Smooth muscle cell (in vitro differentiated cells): ENCODE measurements around the gene F2RL1. TPM values are rescaled to one million over a fixed set of nuclear protein-coding genes. Genes with fewer than 3 reads are reported as not detected.

Experiments
- DNase-seq: peaks from one replicate; lab custom pipeline; 2025; ENCODE audit not compliant: unreplicated experiment; lab: John Stamatoyannopoulos, UW
- H2AFZ ChIP-seq: fragments of 200-600 bp; sonication (generic); 2 replicates; pipeline ENCODE4 v1.6.0; 2016; ENCODE audit warnings: antibody characterized with exemption, low read depth, mild to moderate bottlenecking
- H3F3A ChIP-seq: fragments of 200-600 bp; sonication (generic); 2 replicates; pipeline ENCODE4 v1.6.0; 2017; ENCODE audit warnings: antibody characterized with exemption, low read depth
- H3K27ac ChIP-seq: fragments of 200-600 bp; sonication (generic); 2 replicates; pipeline ENCODE4 v1.5.1; 2016; ENCODE audit warnings: low read depth, mild to moderate bottlenecking
- H3K27me3 ChIP-seq: fragments of 200-600 bp; sonication (generic); 2 replicates; pipeline ENCODE4 v1.6.1; 2016; ENCODE audit warnings: low read depth, mild to moderate bottlenecking
- H3K36me3 ChIP-seq: fragments of 200-600 bp; sonication (generic); 2 replicates; pipeline ENCODE4 v1.5.1; 2016; ENCODE audit warnings: low read depth
- H3K4me1 ChIP-seq: fragments of 200-600 bp; sonication (generic); 2 replicates; pipeline ENCODE4 v1.5.1; 2016; ENCODE audit warnings: low read depth
- H3K4me2 ChIP-seq: fragments of 200-600 bp; sonication (generic); 2 replicates; pipeline ENCODE4 v1.6.0; 2016; ENCODE audit warnings: mild to moderate bottlenecking
- H3K4me3 ChIP-seq: fragments of 200-600 bp; sonication (generic); 2 replicates; pipeline ENCODE4 v1.5.1; 2016; ENCODE audit warnings: mild to moderate bottlenecking
- H3K79me2 ChIP-seq: fragments of 200-600 bp; sonication (generic); 2 replicates; pipeline ENCODE4 v1.6.0; 2016; ENCODE audit warnings: low read depth, mild to moderate bottlenecking
- H3K9ac ChIP-seq: fragments of 200-600 bp; sonication (generic); 2 replicates; pipeline ENCODE4 v1.6.0; 2016; ENCODE audit warnings: low read depth
- H3K9me3 ChIP-seq: fragments of 200-600 bp; sonication (generic); replicated peaks from 2 replicates; pipeline ENCODE4 v1.5.1; 2016; ENCODE audit warnings: low read depth
- H4K20me1 ChIP-seq: fragments of 200-600 bp; sonication (generic); 2 replicates; pipeline ENCODE4 v1.6.0; 2016; ENCODE audit warnings: low read depth
- CTCF ChIP-seq: fragments of 200-600 bp; sonication (generic); IDR thresholded peaks from 2 replicates; pipeline ENCODE4 v1.5.1; 2017; ENCODE audit warnings: borderline replicate concordance, mild to moderate bottlenecking, antibody characterized with exemption; ENCODE audit not compliant: insufficient read depth, poor library complexity, severe bottlenecking
- WGBS: methylation state at CpG from one replicate; pipeline ENCODE4 v1.1.7; 2016; ENCODE audit warnings: low lambda C conversion rate; 5-methylcytosine and 5-hydroxymethylcytosine counted together
- polyA plus RNA-seq: library from polyadenylated mRNA; unstranded; fragments of >200 nt; fragmentation: Nextera tagmentation; extraction: Ambion mirVana; gene quantifications from 2 replicates; pipeline ENCODE4 v1.2.1, GENCODE V29; 2016
- total RNA-seq: library from RNA; depleted of rRNA; stranded (reverse); fragments of >200 nt; gene quantifications from 2 replicates; pipeline ENCODE4 v1.2.3, GENCODE V29; 2014

The F2RL1 gene
- total and polyA plus RNA-seq, 2 experiments from 2014 or later, result 42.6 to 88.3 TPM

DNA sequence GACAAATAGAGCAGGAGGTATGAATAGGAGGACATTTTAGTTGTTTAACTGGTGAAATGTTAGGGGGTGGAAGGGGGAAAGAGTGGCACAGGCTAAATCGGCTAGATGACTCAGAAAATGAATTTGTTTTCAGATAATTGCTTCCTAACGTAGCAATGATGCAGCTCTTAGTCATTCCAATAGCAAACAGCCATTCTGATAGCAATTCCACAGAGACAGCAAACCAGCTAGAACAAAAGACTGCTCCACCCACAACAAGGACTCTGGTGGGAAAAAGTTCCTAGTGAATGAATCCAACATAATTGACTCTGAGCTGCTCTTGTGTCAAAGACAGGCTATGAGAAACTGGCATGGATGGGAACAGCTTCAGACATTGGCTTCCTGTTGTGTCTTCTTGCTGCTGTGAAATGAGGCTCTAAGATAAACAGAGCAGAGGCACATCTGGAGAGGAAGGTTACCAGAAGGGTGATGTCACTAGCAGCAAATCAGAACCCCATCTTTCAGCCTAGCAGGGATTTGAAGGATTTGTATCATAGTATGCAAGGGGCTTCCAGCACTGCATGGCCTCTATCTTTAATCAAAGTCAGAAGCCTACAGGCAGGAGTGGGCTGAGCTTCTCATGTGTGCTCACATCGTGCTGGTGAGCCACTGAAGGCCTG, 28.1 kb upstream of the F2RL1 start:
- WGBS, result 3% methylated on average over 3 of the region's 3 CpGs
- Histone ChIP-seq H3F3A (peaks cover 26% of the 10 kb centered on the region), H3K36me3 (no peaks in the 10 kb centered on the region), H3K4me3 (no peak overlapping the region), H3K9ac (peak overlapping the region; percentile 82), H3K79me2 (no peaks in the 10 kb centered on the region), H4K20me1 (no peaks in the 10 kb centered on the region), H3K4me2 (peak overlapping the region; percentile 63), H3K27ac (peak overlapping the region; percentile 97), H3K4me1 (peaks cover 16% of the 10 kb centered on the region), H2AFZ (no peak overlapping the region), H3K27me3 (no peaks in the 10 kb centered on the region), H3K9me3 (no peaks in the 10 kb centered on the region)
- TF ChIP-seq CTCF, result no peak
- peak; percentile 9 for DNase-seq

DNA sequence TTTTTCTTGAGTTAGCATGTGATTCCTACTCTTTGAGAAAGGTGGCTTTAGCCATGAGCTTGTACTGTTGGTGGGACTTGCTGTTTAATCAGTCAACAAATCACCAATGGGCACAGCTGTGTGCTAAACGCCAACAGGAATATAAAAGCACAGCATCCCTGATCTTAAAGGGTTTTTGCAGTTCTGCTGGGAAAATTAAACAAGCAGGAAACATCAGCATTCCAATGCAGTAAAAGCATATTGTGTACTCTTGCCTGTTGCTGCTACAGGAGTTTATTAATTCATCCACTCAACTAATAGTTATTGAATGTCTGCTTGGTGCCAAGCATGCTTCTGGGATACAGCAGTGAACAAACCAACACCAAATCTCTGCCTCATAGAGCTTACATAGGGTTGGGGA, 27.4 kb upstream of the F2RL1 start:
- 38% methylated on average over 1 of the region's 1 CpG for WGBS
- no peaks in the 10 kb centered on the region for H3K27me3 ChIP-seq
- no peak overlapping the region for H2AFZ ChIP-seq
- no peaks in the 10 kb centered on the region for H3K9me3 ChIP-seq
- H4K20me1 ChIP-seq, result no peaks in the 10 kb centered on the region
- no peaks in the 10 kb centered on the region for H3K79me2 ChIP-seq
- H3K27ac ChIP-seq, result peak overlapping the region; percentile 97
- H3K4me3 ChIP-seq, result no peak overlapping the region
- H3K9ac ChIP-seq, result peak overlapping the region; percentile 82
- H3F3A ChIP-seq, result peaks cover 26% of the 10 kb centered on the region
- TF ChIP-seq CTCF, result no peak
- no peaks in the 10 kb centered on the region for H3K36me3 ChIP-seq
- DNase-seq, result no peak
- H3K4me2 ChIP-seq, result peak overlapping the region; percentile 46
- peaks cover 16% of the 10 kb centered on the region for H3K4me1 ChIP-seq

- Histone ChIP-seq H2AFZ (no peak overlapping the region), H3K36me3 (no peaks in the 10 kb centered on the region), H3K27me3 (no peaks in the 10 kb centered on the region), H3K27ac (peak overlapping the region; percentile 71), H3K9me3 (no peaks in the 10 kb centered on the region), H3F3A (peaks cover 21% of the 10 kb centered on the region), H3K9ac (no peak overlapping the region), H3K4me2 (no peak overlapping the region), H4K20me1 (no peaks in the 10 kb centered on the region), H3K4me3 (no peak overlapping the region), H3K79me2 (no peaks in the 10 kb centered on the region), H3K4me1 (peaks cover 16% of the 10 kb centered on the region)
- 68% methylated on average over 4 of the region's 4 CpGs for whole genome bisulfite sequencing
- no peak for TF ChIP-seq CTCF
- DNase-seq, result no peak
Observed at GRCh38 chr5:76794871-76795270, 24.0 kb upstream of the F2RL1 start.

GRCh38 chr5:76799588-76799987, 19.2 kb upstream of the F2RL1 start:
- H4K20me1 ChIP-seq, result no peaks in the 10 kb centered on the region
- no peaks in the 10 kb centered on the region for H3K36me3 ChIP-seq
- H3K4me3 ChIP-seq, result no peak overlapping the region
- no peaks in the 10 kb centered on the region for H3K27me3 ChIP-seq
- H3K9me3 ChIP-seq, result no peaks in the 10 kb centered on the region
- no peak overlapping the region for H3K27ac ChIP-seq
- TF ChIP-seq CTCF, result no peak
- H3K4me1 ChIP-seq, result no peaks in the 10 kb centered on the region
- H3F3A ChIP-seq, result peaks cover 15% of the 10 kb centered on the region
- H3K9ac ChIP-seq, result no peak overlapping the region
- no peaks in the 10 kb centered on the region for H3K79me2 ChIP-seq
- no peak overlapping the region for H3K4me2 ChIP-seq
- H2AFZ ChIP-seq, result no peak overlapping the region
- WGBS, result 97% methylated on average over 1 of the region's 1 CpG
- DNase-seq, result no peak
